Gastroesophageal sphincter (tissue), 3 donors: ENCODE measurements around the gene YLPM1.

Experiments used
- CTCF ChIP-seq, 4 experiments: fragments of 200-600 bp in 2 of 4; fragments of 450-650 bp in 2 of 4; sonication (generic) in 1 of 4; IDR thresholded peaks; one replicate each; pipeline ENCODE4 v1.5.1; 2017 to 2019; ENCODE audit warnings: antibody characterized with exemption in 4 of 4, mild to moderate bottlenecking in 2 of 4, moderate library complexity in 2 of 4
- EP300 ChIP-seq: sonication (generic); formaldehyde crosslinking; IDR thresholded peaks from one replicate; pipeline ENCODE4 v1.6.1; 2017; ENCODE audit warnings: antibody characterized with exemption, mild to moderate bottlenecking
- POLR2A ChIP-seq, 2 donors: fragments of 450-650 bp; IDR thresholded peaks; one replicate each; pipeline ENCODE4 v1.6.1; 2017; ENCODE audit warnings: antibody characterized with exemption in 2 of 2, mild to moderate bottlenecking in 2 of 2, moderate library complexity in 1 of 2
- POLR2AphosphoS5 ChIP-seq: sonication (generic); formaldehyde crosslinking; IDR thresholded peaks from one replicate; pipeline ENCODE4 v1.6.1; 2017; ENCODE audit warnings: antibody characterized with exemption

DNA sequence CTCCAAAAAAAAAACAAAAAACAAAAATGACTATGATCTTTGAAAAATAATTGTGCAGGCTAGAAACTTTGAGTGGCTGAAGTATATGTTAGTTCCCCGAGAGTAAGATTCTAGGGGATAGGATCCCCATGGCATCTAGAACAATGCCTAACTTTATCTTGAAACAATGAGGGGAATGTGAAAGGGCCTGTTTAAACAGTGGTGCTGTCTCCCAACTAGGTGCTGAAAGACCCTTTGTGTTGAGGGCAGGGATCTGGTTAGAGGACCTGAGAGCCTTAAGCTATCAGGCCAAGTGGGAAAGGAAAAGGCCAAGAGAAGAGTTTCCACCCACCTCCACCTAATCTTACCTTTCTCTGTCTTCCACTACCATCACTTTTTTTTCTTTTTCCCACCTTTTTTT is 6.8 kb upstream of the YLPM1 start:
- TF ChIP-seq POLR2A (IDR thresholded peaks at IDR 0.05) (no peak), CTCF (IDR thresholded peaks at IDR 0.05) (no peak), EP300 (no peak), POLR2AphosphoS5 (no peak)
